ENCODE data around the gene GBF1.

- TF ChIP-seq CTCF (IDR thresholded peaks at IDR 0.05) (no peak), POLR2A (IDR thresholded peaks at IDR 0.05) (no peak)
Observed at GRCh38 chr10:102424145-102424544, 178.8 kb downstream of the GBF1 start.
